SU-DHL-6 (cell line): Measurements from ENCODE around the gene VSIG10L.

Source experiments
- H2AFZ ChIP-seq: fragments of 200-600 bp; sonication (generic); 2 replicates; pipeline ENCODE4 v1.6.1; 2014; ENCODE audit warnings: low read depth, mild to moderate bottlenecking, moderate library complexity, mixed read lengths, antibody characterized with exemption, low read length; ENCODE audit not compliant: severe bottlenecking
- H3F3A ChIP-seq: fragments of 200-600 bp; shearing (Covaris generic); 2 replicates; pipeline ENCODE4 v1.6.0; 2016; ENCODE audit warnings: antibody characterized with exemption, mild to moderate bottlenecking; ENCODE audit not compliant: insufficient read depth
- H3K27ac ChIP-seq: fragments of 200-600 bp; sonication (generic); 2 replicates; pipeline ENCODE4 v1.5.1; 2016; ENCODE audit warnings: low read depth, mild to moderate bottlenecking, low read length, moderate library complexity, mixed read lengths
- H3K27me3 ChIP-seq: fragments of 200-600 bp; sonication (generic), shearing (Covaris generic); 2 replicates; pipeline ENCODE4 v1.6.0; 2014; ENCODE audit warnings: mild to moderate bottlenecking, low read length
- H3K36me3 ChIP-seq: fragments of 200-600 bp; sonication (generic); 2 replicates; pipeline ENCODE4 v1.6.1; 2014; ENCODE audit warnings: mild to moderate bottlenecking, low read length, mixed read lengths
- H3K4me2 ChIP-seq: fragments of 300-600, 200-600 bp; shearing (Covaris generic), sonication (generic); 2 replicates; pipeline ENCODE4 v1.6.0; 2014; ENCODE audit warnings: low read length, low read depth, mild to moderate bottlenecking; ENCODE audit not compliant: poor library complexity, severe bottlenecking
- H3K4me3 ChIP-seq: fragments of 200-600 bp; sonication (generic); 2 replicates; pipeline ENCODE4 v1.5.1; 2014; ENCODE audit warnings: antibody characterized with exemption, low read length, mild to moderate bottlenecking, mixed read lengths; ENCODE audit not compliant: insufficient read depth, poor library complexity, severe bottlenecking
- H3K79me2 ChIP-seq: fragments of 200-600 bp; sonication (generic); 2 replicates; pipeline ENCODE4 v1.6.1; 2014; ENCODE audit warnings: mild to moderate bottlenecking, low read length, moderate library complexity; ENCODE audit not compliant: insufficient read depth
- H3K9ac ChIP-seq: fragments of 200-600 bp; sonication (generic); 2 replicates; pipeline ENCODE4 v1.7.0; 2014; ENCODE audit warnings: mild to moderate bottlenecking, low read length
- H3K9me2 ChIP-seq: fragments of 200-600 bp; sonication (generic); replicated peaks from 2 replicates; pipeline ENCODE4 v1.6.1; 2014; ENCODE audit warnings: low read length; ENCODE audit not compliant: insufficient read depth
- H3K9me3 ChIP-seq: fragments of 200-600 bp; sonication (generic); 2 replicates; pipeline ENCODE4 v1.6.1; 2014; ENCODE audit warnings: low read length, mixed read lengths; ENCODE audit not compliant: insufficient read depth
- H4K20me1 ChIP-seq: fragments of 200-600 bp; sonication (generic); 2 replicates; pipeline ENCODE4 v1.6.1; 2014; ENCODE audit warnings: low read depth, mild to moderate bottlenecking, antibody characterized with exemption, low read length, moderate library complexity, mixed read lengths
- CTCF ChIP-seq: fragments of 200-600 bp; sonication (generic); IDR thresholded peaks from one replicate; pipeline ENCODE4 v1.5.1; 2017; ENCODE audit warnings: antibody characterized with exemption, mild to moderate bottlenecking, low read length, moderate library complexity; ENCODE audit not compliant: insufficient read depth, poor library complexity, severe bottlenecking
- EZH2phosphoT487 ChIP-seq: fragments of 200-600 bp; sonication (generic), shearing (Covaris generic); conservative IDR thresholded peaks from 2 replicates; pipeline ENCODE4 v1.6.1; 2018; ENCODE audit warnings: mild to moderate bottlenecking, antibody characterized with exemption, low read length, moderate library complexity, mixed read lengths

VSIG10L gene

GRCh38 chr19:51354742-51355148 lies 12.8 kb upstream of the VSIG10L start:
- no peaks in the 10 kb centered on the region for H4K20me1 ChIP-seq
- H3K4me2 ChIP-seq = no peak overlapping the region
- H3K4me3 ChIP-seq = no peak overlapping the region
- TF ChIP-seq CTCF (no peak), EZH2phosphoT487 (no peak)
- H3K9me2 ChIP-seq = no peaks in the 10 kb centered on the region
- H3K36me3 ChIP-seq = no peaks in the 10 kb centered on the region
- H3K9ac ChIP-seq = no peak overlapping the region
- no peaks in the 10 kb centered on the region for H3K27me3 ChIP-seq
- no peaks in the 10 kb centered on the region for H3K79me2 ChIP-seq
- H2AFZ ChIP-seq = no peak overlapping the region
- no peak overlapping the region for H3K27ac ChIP-seq
- no peaks in the 10 kb centered on the region for H3F3A ChIP-seq
- no peaks in the 10 kb centered on the region for H3K9me3 ChIP-seq

GRCh38 chr19:51354103-51354741 lies 12.3 kb upstream of the VSIG10L start:
- Histone ChIP-seq H3K36me3 (no peaks in the 10 kb centered on the region), H2AFZ (no peak overlapping the region), H3K27me3 (no peaks in the 10 kb centered on the region), H3K9ac (no peak overlapping the region), H3K9me2 (no peaks in the 10 kb centered on the region), H4K20me1 (no peaks in the 10 kb centered on the region), H3K9me3 (no peaks in the 10 kb centered on the region), H3F3A (no peaks in the 10 kb centered on the region), H3K27ac (no peak overlapping the region), H3K4me3 (no peak overlapping the region), H3K79me2 (no peaks in the 10 kb centered on the region), H3K4me2 (no peak overlapping the region)
- TF ChIP-seq CTCF = no peak

GRCh38 chr19:51352783-51353360 lies 10.9 kb upstream of the VSIG10L start:
- no peak overlapping the region for H3K9ac ChIP-seq
- H2AFZ ChIP-seq = no peak overlapping the region
- no peaks in the 10 kb centered on the region for H3K9me3 ChIP-seq
- H4K20me1 ChIP-seq = no peaks in the 10 kb centered on the region
- TF ChIP-seq EZH2phosphoT487 (no peak), CTCF (no peak)
- no peaks in the 10 kb centered on the region for H3K79me2 ChIP-seq
- no peaks in the 10 kb centered on the region; the same call in 1 of the 2 replicates for H3K36me3 ChIP-seq
- no peaks in the 10 kb centered on the region for H3F3A ChIP-seq
- H3K9me2 ChIP-seq = no peaks in the 10 kb centered on the region
- H3K4me3 ChIP-seq = no peak overlapping the region
- H3K27me3 ChIP-seq = no peaks in the 10 kb centered on the region
- H3K27ac ChIP-seq = no peak overlapping the region
- H3K4me2 ChIP-seq = no peak overlapping the region
